Measurements from ENCODE around the gene IRF2BPL.

IRF2BPL gene

DNA sequence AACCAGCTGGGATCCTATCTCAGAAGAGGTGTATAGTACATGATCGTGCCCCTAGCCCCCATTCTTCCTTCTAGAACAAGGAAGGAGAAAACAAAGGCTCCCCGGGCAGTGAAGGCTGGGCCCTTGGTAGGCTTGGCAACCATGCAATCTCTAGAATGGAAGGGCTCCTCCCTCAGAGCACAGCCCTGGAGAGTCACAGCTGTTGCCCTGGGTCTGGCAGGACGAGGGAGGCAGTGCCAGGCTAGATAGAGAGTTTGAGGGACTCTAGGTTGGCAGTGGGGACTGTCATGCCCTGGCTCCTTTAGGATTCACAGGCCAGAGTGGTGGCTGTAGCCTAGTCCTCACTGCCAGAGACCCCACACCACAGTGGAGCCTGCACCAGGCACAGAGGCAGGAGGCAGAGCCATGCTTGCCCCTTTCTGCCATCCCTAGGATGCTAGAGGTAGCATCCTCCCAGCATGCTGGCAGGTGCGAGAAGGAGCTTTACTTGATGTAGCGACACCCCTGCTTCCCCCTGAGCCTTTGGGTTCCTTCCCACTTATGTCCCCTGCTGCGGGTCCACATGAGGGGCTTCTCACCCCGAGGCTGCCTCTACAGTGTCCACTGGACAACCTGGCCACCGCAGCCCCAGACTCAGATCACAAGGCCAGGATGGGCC, 36.1 kb upstream of the IRF2BPL start:
- Histone ChIP-seq H3K27me3 (ENCODE audit: control insufficient read depth, insufficient read depth, low read length) (no peaks in the 10 kb centered on the region), H3K9me3 (ENCODE audit: control insufficient read depth, insufficient read depth, low read length) (no peaks in the 10 kb centered on the region), H3K9ac (ENCODE audit: low read depth, low read length) (no peak overlapping the region), H3K4me3 (ENCODE audit: low read depth, low read length) (no peak overlapping the region), H3K4me1 (ENCODE audit: control insufficient read depth, insufficient read depth, low read length) (peaks cover 7% of the 10 kb centered on the region), H3K36me3 (ENCODE audit: control insufficient read depth, insufficient read depth, low read length) (no peaks in the 10 kb centered on the region)

DNA sequence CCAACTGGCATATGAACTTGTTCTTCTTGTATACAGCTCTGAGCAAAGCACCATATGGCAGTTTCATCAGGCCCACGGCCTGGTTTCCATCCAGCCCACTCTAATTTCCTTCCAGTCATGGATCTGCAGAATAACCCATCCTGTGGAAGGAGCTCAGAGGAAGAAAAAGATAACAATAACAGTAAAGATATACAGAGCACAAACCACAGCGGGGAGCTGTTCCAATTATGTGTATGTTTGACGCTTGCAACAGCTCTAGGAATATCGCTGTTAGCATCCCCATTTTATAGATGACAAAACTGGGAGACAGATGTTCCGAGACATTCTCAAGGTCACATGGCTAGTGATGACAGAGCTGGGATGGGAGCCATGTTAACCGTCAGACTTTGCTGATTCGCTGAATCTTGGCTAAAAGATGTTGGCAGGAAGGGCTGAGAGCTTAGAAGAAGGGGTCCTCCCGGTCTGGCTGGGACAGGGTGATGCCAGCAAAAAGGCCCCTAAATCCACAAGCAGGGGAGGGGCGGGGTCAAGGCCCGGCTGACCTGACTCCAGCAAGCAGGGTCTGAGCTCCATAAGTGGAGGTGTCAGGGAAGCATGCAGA, 35.2 kb upstream of the IRF2BPL start:
- Histone ChIP-seq H3K4me1 (ENCODE audit: control insufficient read depth, insufficient read depth, low read length) (peaks cover 10% of the 10 kb centered on the region), H3K4me3 (ENCODE audit: low read depth, low read length) (no peak overlapping the region), H3K27me3 (ENCODE audit: control insufficient read depth, insufficient read depth, low read length) (no peaks in the 10 kb centered on the region), H3K36me3 (ENCODE audit: control insufficient read depth, insufficient read depth, low read length) (no peaks in the 10 kb centered on the region), H3K9me3 (ENCODE audit: control insufficient read depth, insufficient read depth, low read length) (no peaks in the 10 kb centered on the region), H3K9ac (ENCODE audit: low read depth, low read length) (no peak overlapping the region)

DNA sequence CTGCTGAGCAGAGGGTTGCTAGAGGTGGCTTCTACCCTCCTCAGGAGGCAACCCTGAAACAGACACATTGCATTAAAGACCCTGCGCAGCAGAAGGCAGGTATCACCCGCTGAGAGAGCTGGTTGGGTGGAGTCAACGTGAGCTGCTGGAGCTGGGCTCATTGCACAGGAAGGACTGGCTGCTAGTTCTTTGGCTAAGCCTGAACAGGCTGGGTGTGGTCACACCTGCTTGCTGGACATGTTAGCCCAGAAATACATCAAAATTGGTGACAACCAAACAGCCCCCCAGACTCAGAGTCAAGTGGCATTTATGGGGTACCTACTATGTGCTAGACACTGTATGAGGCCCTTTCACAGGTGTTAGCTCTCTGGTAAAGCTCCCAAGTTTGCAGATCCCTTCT, 33.8 kb upstream of the IRF2BPL start:
- Histone ChIP-seq H3K4me1 (ENCODE audit: control insufficient read depth, insufficient read depth, low read length) (peaks cover 10% of the 10 kb centered on the region), H3K4me3 (ENCODE audit: low read depth, low read length) (no peak overlapping the region), H3K9ac (ENCODE audit: low read depth, low read length) (no peak overlapping the region), H3K27me3 (ENCODE audit: control insufficient read depth, insufficient read depth, low read length) (no peaks in the 10 kb centered on the region), H3K36me3 (ENCODE audit: control insufficient read depth, insufficient read depth, low read length) (no peaks in the 10 kb centered on the region), H3K9me3 (ENCODE audit: control insufficient read depth, insufficient read depth, low read length) (no peaks in the 10 kb centered on the region)

DNA sequence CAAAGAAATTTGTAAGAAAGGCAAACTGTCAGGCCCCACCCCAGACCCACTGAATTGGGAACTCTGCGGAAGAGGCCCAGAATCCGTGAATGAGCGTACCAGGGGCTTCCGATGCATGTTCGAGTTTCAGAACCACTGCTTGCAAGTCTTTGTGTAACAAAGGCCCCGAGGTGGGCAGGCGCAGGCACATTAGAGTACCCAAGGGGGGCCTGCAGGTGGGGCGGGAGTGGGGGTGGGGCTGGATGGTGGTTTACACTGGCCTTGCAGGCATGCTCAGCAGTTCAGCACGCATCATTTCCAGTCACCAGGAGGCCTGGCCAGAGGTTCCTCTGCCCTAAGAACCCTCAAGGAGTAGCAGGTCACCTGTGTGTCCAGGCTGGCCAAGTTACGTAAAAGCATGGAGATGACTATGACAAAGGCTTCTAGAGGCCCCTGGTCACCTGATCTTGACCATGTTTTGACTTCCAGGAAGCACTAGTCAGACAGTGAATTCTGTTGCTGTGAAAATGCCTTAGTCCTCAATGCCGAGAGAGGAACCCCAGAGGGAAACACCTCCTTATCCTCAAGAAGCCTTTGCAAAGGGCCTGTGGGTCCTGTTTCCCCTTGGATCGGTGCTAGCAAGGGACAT, 33.2 kb upstream of the IRF2BPL start:
- Histone ChIP-seq H3K36me3 (ENCODE audit: control insufficient read depth, insufficient read depth, low read length) (no peaks in the 10 kb centered on the region), H3K9ac (ENCODE audit: low read depth, low read length) (no peak overlapping the region), H3K9me3 (ENCODE audit: control insufficient read depth, insufficient read depth, low read length) (no peaks in the 10 kb centered on the region), H3K27me3 (ENCODE audit: control insufficient read depth, insufficient read depth, low read length) (no peaks in the 10 kb centered on the region), H3K4me3 (ENCODE audit: low read depth, low read length) (no peak overlapping the region), H3K4me1 (ENCODE audit: control insufficient read depth, insufficient read depth, low read length) (peaks cover 10% of the 10 kb centered on the region)

GRCh38 chr14:77059276-77059915, 30.9 kb upstream of the IRF2BPL start:
- Histone ChIP-seq H3K36me3 (ENCODE audit: control insufficient read depth, insufficient read depth, low read length) (no peaks in the 10 kb centered on the region), H3K4me1 (ENCODE audit: control insufficient read depth, insufficient read depth, low read length) (peaks cover 10% of the 10 kb centered on the region), H3K9ac (ENCODE audit: low read depth, low read length) (no peak overlapping the region), H3K27me3 (ENCODE audit: control insufficient read depth, insufficient read depth, low read length) (no peaks in the 10 kb centered on the region), H3K4me3 (ENCODE audit: low read depth, low read length) (no peak overlapping the region), H3K9me3 (ENCODE audit: control insufficient read depth, insufficient read depth, low read length) (no peaks in the 10 kb centered on the region)

GRCh38 chr14:77058785-77059184, 30.3 kb upstream of the IRF2BPL start:
- H3K27me3 ChIP-seq (ENCODE audit: control insufficient read depth, insufficient read depth, low read length), result no peaks in the 10 kb centered on the region
- peaks cover 10% of the 10 kb centered on the region for H3K4me1 ChIP-seq (ENCODE audit: control insufficient read depth, insufficient read depth, low read length)
- H3K9ac ChIP-seq (ENCODE audit: low read depth, low read length), result no peak overlapping the region
- H3K4me3 ChIP-seq (ENCODE audit: low read depth, low read length), result no peak overlapping the region
- no peaks in the 10 kb centered on the region for H3K36me3 ChIP-seq (ENCODE audit: control insufficient read depth, insufficient read depth, low read length)
- no peaks in the 10 kb centered on the region for H3K9me3 ChIP-seq (ENCODE audit: control insufficient read depth, insufficient read depth, low read length)

DNA sequence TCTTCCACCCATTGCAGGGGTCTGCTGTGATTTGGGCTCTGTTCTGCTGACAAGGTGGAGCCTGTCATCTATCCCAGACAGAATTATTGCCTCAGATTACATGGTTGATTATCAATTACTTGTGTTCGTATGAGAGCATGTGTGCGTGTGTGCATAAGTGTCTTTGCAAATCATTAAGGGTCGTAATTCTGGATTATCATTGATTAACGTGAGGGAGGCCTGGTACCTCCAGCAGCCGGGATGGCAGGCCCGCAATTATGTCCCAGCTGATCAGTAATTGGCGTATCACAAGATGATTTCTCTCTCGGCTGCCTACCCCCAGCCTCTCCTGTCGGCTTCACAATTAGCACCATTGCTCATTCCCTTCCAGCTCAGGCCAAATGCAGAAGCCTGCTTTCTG, 29.6 kb upstream of the IRF2BPL start:
- H3K4me3 ChIP-seq (ENCODE audit: low read depth, low read length), result no peak overlapping the region
- no peaks in the 10 kb centered on the region for H3K9me3 ChIP-seq (ENCODE audit: control insufficient read depth, insufficient read depth, low read length)
- H3K4me1 ChIP-seq (ENCODE audit: control insufficient read depth, insufficient read depth, low read length), result peaks cover 13% of the 10 kb centered on the region
- no peaks in the 10 kb centered on the region for H3K36me3 ChIP-seq (ENCODE audit: control insufficient read depth, insufficient read depth, low read length)
- no peaks in the 10 kb centered on the region for H3K27me3 ChIP-seq (ENCODE audit: control insufficient read depth, insufficient read depth, low read length)
- H3K9ac ChIP-seq (ENCODE audit: low read depth, low read length), result no peak overlapping the region

DNA sequence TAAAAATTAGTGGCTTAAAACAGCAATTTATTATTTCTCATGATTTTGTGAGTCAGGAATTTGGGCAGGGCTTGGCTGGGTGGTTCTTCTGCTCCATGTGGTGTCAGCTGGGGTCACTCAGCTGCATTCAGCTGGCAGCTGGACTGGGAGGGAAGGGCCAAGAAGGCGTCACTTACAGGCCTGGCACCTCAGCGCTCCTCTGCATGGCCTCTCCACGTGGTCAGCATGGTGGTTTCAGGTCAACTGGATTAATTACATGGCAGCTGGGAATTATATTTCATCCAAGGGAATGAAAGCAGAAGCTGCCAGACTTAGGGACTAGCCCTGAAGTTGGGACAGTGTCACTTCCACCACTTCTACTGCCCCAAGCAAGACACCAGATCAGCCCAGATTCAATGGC, 27.5 kb upstream of the IRF2BPL start:
- peaks cover 10% of the 10 kb centered on the region for H3K4me1 ChIP-seq (ENCODE audit: control insufficient read depth, insufficient read depth, low read length)
- no peaks in the 10 kb centered on the region for H3K27me3 ChIP-seq (ENCODE audit: control insufficient read depth, insufficient read depth, low read length)
- no peak overlapping the region for H3K4me3 ChIP-seq (ENCODE audit: low read depth, low read length)
- no peaks in the 10 kb centered on the region for H3K9me3 ChIP-seq (ENCODE audit: control insufficient read depth, insufficient read depth, low read length)
- no peaks in the 10 kb centered on the region for H3K36me3 ChIP-seq (ENCODE audit: control insufficient read depth, insufficient read depth, low read length)
- no peak overlapping the region for H3K9ac ChIP-seq (ENCODE audit: low read depth, low read length)

GRCh38 chr14:77055306-77055705, 26.8 kb upstream of the IRF2BPL start:
- H3K4me3 ChIP-seq (ENCODE audit: low read depth, low read length), result no peak overlapping the region
- H3K9ac ChIP-seq (ENCODE audit: low read depth, low read length), result no peak overlapping the region
- no peaks in the 10 kb centered on the region for H3K9me3 ChIP-seq (ENCODE audit: control insufficient read depth, insufficient read depth, low read length)
- peaks cover 10% of the 10 kb centered on the region for H3K4me1 ChIP-seq (ENCODE audit: control insufficient read depth, insufficient read depth, low read length)
- H3K36me3 ChIP-seq (ENCODE audit: control insufficient read depth, insufficient read depth, low read length), result no peaks in the 10 kb centered on the region
- no peaks in the 10 kb centered on the region for H3K27me3 ChIP-seq (ENCODE audit: control insufficient read depth, insufficient read depth, low read length)

DNA sequence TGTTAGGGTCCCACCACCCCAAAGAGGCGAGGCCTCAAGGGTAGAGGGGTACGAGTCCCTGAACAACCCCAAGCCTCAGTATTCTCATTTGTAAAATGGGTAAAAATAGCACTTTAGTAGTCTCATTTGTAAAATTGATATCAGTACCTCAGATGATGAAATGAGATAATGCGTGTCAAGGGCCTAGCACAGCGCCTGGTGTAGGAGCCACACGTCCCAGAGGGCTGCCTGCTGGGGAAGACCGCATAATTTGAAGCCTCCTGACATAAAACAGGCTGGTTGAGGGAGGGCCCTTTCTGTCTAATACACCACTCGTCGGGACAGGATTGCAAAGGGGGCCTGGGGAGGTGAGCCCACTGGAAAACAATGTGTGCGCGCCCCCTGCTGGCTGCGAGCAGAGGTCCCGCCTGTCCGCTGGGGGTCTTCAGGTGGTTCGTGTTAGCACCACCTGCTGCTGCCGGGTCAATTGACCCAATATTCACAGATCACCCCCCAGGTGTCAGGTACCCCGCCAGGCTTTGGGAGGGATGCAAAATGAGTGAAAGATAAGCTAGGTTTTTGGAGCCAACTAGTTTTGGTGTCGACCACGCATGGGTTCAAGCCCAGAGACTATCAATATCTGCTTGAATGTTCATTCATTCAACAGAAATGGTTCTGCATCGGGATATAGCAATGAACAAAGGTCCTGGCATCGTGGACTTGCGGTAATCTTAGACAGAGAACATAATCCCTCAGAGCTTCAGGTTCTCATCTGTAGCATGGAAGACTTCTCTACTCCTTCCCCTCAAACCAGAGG, 24.7 kb upstream of the IRF2BPL start:
- no peaks in the 10 kb centered on the region for H3K9me3 ChIP-seq (ENCODE audit: control insufficient read depth, insufficient read depth, low read length)
- no peaks in the 10 kb centered on the region for H3K36me3 ChIP-seq (ENCODE audit: control insufficient read depth, insufficient read depth, low read length)
- peaks cover 6% of the 10 kb centered on the region for H3K4me1 ChIP-seq (ENCODE audit: control insufficient read depth, insufficient read depth, low read length)
- no peak overlapping the region for H3K9ac ChIP-seq (ENCODE audit: low read depth, low read length)
- H3K4me3 ChIP-seq (ENCODE audit: low read depth, low read length), result no peak overlapping the region
- H3K27me3 ChIP-seq (ENCODE audit: control insufficient read depth, insufficient read depth, low read length), result no peaks in the 10 kb centered on the region

GRCh38 chr14:77052281-77053044, 24.0 kb upstream of the IRF2BPL start:
- no peaks in the 10 kb centered on the region for H3K36me3 ChIP-seq (ENCODE audit: control insufficient read depth, insufficient read depth, low read length)
- H3K27me3 ChIP-seq (ENCODE audit: control insufficient read depth, insufficient read depth, low read length), result no peaks in the 10 kb centered on the region
- no peak overlapping the region for H3K9ac ChIP-seq (ENCODE audit: low read depth, low read length)
- H3K4me3 ChIP-seq (ENCODE audit: low read depth, low read length), result no peak overlapping the region
- H3K9me3 ChIP-seq (ENCODE audit: control insufficient read depth, insufficient read depth, low read length), result no peaks in the 10 kb centered on the region
- H3K4me1 ChIP-seq (ENCODE audit: control insufficient read depth, insufficient read depth, low read length), result peaks cover 6% of the 10 kb centered on the region
